ENCODE measurements around the gene P2RY2.

GRCh38 chr11:73239571-73240189, 21.6 kb downstream of the P2RY2 start:
- TF ChIP-seq ZNF274 (IDR thresholded peaks at IDR 0.05; ENCODE audit: low read depth, low read length) (no peak), YY1 (IDR thresholded peaks at IDR 0.05; ENCODE audit: insufficient read depth, insufficient read length) (no peak)
